GM18951 (cell line): Measurements from ENCODE around the gene FAAP20.

Source experiments
- POLR2A ChIP-seq: IDR thresholded peaks from 4 replicates; pipeline ENCODE4 v1.6.1; 2011; ENCODE audit warnings: mild to moderate bottlenecking; ENCODE audit not compliant: insufficient read length, insufficient read depth; ENCODE audit errors: extremely low read depth
- in situ Hi-C: fragments of 300-500 bp; cut with MboI; formaldehyde crosslinking; loops from one replicate; pipeline ENCODE4 v1.12.0; 2022; ENCODE audit warnings: low sequenced_read_pairs, mixed read lengths, inconsistent platforms; ENCODE audit not compliant: unreplicated experiment

FAAP20 gene

DNA sequence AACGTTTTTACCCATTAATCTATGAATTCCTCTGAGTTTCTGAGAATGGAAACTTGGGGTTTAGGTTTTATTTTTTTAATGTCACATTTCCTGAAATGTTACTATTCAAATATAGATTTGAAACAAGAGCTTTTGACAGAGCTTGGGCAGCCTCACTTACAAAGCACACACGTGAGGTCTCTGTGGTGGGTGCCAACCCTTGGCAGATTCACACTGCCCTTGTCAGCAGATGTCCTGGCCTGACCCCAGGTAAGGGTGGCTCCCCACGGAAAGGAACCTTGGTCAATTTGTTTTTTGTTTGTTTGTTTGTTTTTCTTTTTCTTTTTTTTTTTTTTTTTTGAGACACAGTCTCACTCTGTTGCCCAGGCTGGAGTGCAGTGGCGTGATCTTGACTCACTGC, 53.5 kb downstream of the FAAP20 start:
- in situ Hi-C loops: no loop called here
- TF ChIP-seq POLR2A: no peak
